SK-N-MC (cell line): ENCODE results near the gene CDH18.

ENCODE experiments used
- DNase-seq: peaks from one replicate; pipeline ENCODE4 v3.0.0-alpha.2; 2011; ENCODE audit warnings: low read depth, low spot score
- H3K27ac ChIP-seq: fragments of 200-600 bp; sonication (generic); 2 replicates; pipeline ENCODE4 v1.5.1; 2016; ENCODE audit warnings: mixed run types
- H3K36me3 ChIP-seq: fragments of 200-600 bp; sonication (generic); 2 replicates; pipeline ENCODE4 v1.6.1; 2017; ENCODE audit warnings: antibody characterized with exemption, low read length, mixed read lengths; ENCODE audit not compliant: insufficient read depth
- H3K4me3 ChIP-seq: fragments of 200-600 bp; sonication (generic); 2 replicates; pipeline ENCODE4 v1.5.1; 2016
- H3K9ac ChIP-seq: fragments of 200-600 bp; sonication (generic); 2 replicates; pipeline ENCODE4 v1.8.0; 2017; ENCODE audit warnings: mixed run types, mixed read lengths; ENCODE audit not compliant: insufficient read length
- H3K9me3 ChIP-seq: fragments of 200-600 bp; sonication (generic); 2 replicates; pipeline ENCODE4 v1.6.1; 2017; ENCODE audit warnings: low read depth, mild to moderate bottlenecking, antibody characterized with exemption, low read length, moderate library complexity, mixed read lengths
- EZH2 ChIP-seq: fragments of 200-600 bp; sonication (generic); IDR thresholded peaks from one replicate; pipeline ENCODE4 v1.6.1; 2017; ENCODE audit warnings: antibody characterized with exemption
- FOXP2 ChIP-seq: optimal IDR thresholded peaks from 2 replicates; pipeline ENCODE3; 2011; ENCODE audit warnings: mild to moderate bottlenecking, moderate library complexity; ENCODE audit not compliant: insufficient read depth; ENCODE audit errors: extremely low read length, control extremely low read depth
- POLR2AphosphoS5 ChIP-seq: IDR thresholded peaks from 2 replicates; pipeline ENCODE4 v1.6.1; 2012; ENCODE audit warnings: mild to moderate bottlenecking, low read depth, low read length, borderline replicate concordance

Gene CDH18

GRCh38 chr5:19923742-19924141, 64.3 kb downstream of the CDH18 start:
- no peaks in the 10 kb centered on the region for H3K9me3 ChIP-seq

GRCh38 chr5:19920761-19921160, 67.2 kb downstream of the CDH18 start:
- H3K36me3 ChIP-seq, result no peaks in the 10 kb centered on the region
- no peak overlapping the region for H3K4me3 ChIP-seq
- DNase-seq, result no peak
- H3K9ac ChIP-seq, result no peak overlapping the region
- H3K27ac ChIP-seq, result no peak overlapping the region
- TF ChIP-seq EZH2, result no peak
- TF ChIP-seq POLR2AphosphoS5, result no peak
- no peak for TF ChIP-seq FOXP2
- no peaks in the 10 kb centered on the region for H3K9me3 ChIP-seq

More at GRCh38 chr5:19923742-19924141, 64.3 kb downstream of the CDH18 start:
- Histone ChIP-seq H3K9ac (no peak overlapping the region), H3K36me3 (no peaks in the 10 kb centered on the region), H3K27ac (no peak overlapping the region), H3K4me3 (no peak overlapping the region)
- no peak for DNase-seq
- TF ChIP-seq FOXP2, result no peak
- TF ChIP-seq EZH2, result no peak
- no peak for TF ChIP-seq POLR2AphosphoS5

GRCh38 chr5:19918780-19919179, 69.2 kb downstream of the CDH18 start:
- TF ChIP-seq EZH2, result no peak
- no peak for TF ChIP-seq FOXP2
- TF ChIP-seq POLR2AphosphoS5, result no peak
- H3K36me3 ChIP-seq, result no peaks in the 10 kb centered on the region
- no peaks in the 10 kb centered on the region for H3K9me3 ChIP-seq
- no peak overlapping the region for H3K4me3 ChIP-seq
- H3K9ac ChIP-seq, result no peak overlapping the region
- DNase-seq, result no peak
- no peak overlapping the region for H3K27ac ChIP-seq

- H3K4me3 ChIP-seq, result no peak overlapping the region
- DNase-seq, result no peak
- H3K9me3 ChIP-seq, result no peaks in the 10 kb centered on the region
- H3K27ac ChIP-seq, result no peak overlapping the region
- TF ChIP-seq FOXP2 (no peak), POLR2AphosphoS5 (no peak), EZH2 (no peak)
- H3K9ac ChIP-seq, result no peak overlapping the region
- no peaks in the 10 kb centered on the region for H3K36me3 ChIP-seq
These were observed 70.3 kb downstream of the CDH18 start for GRCh38 chr5:19917588-19918122.

- no peaks in the 10 kb centered on the region for H3K9me3 ChIP-seq
- TF ChIP-seq FOXP2 (no peak), EZH2 (no peak), POLR2AphosphoS5 (no peak)
- DNase-seq, result no peak
- H3K9ac ChIP-seq, result no peak overlapping the region
- no peak overlapping the region for H3K4me3 ChIP-seq
- no peak overlapping the region for H3K27ac ChIP-seq
- no peaks in the 10 kb centered on the region for H3K36me3 ChIP-seq
These were observed 77.9 kb downstream of the CDH18 start for GRCh38 chr5:19910136-19910535.

GRCh38 chr5:19904766-19905165, 83.2 kb downstream of the CDH18 start:
- Histone ChIP-seq H3K9ac (no peak overlapping the region), H3K9me3 (no peaks in the 10 kb centered on the region), H3K27ac (no peak overlapping the region), H3K36me3 (no peaks in the 10 kb centered on the region), H3K4me3 (no peak overlapping the region)
- DNase-seq, result no peak
- no peak for TF ChIP-seq FOXP2
- no peak for TF ChIP-seq EZH2
- no peak for TF ChIP-seq POLR2AphosphoS5

GRCh38 chr5:19903611-19904010, 84.4 kb downstream of the CDH18 start:
- Histone ChIP-seq H3K4me3 (no peak overlapping the region), H3K27ac (no peak overlapping the region), H3K36me3 (no peaks in the 10 kb centered on the region), H3K9ac (no peak overlapping the region), H3K9me3 (no peaks in the 10 kb centered on the region)
- TF ChIP-seq EZH2 (no peak), FOXP2 (no peak), POLR2AphosphoS5 (no peak)
- DNase-seq, result no peak

- Histone ChIP-seq H3K4me3 (no peak overlapping the region), H3K9me3 (no peaks in the 10 kb centered on the region), H3K27ac (no peak overlapping the region), H3K9ac (no peak overlapping the region), H3K36me3 (no peaks in the 10 kb centered on the region)
- TF ChIP-seq FOXP2 (no peak), POLR2AphosphoS5 (no peak), EZH2 (no peak)
- DNase-seq, result no peak
These were observed 85.6 kb downstream of the CDH18 start for GRCh38 chr5:19902316-19902934.

GRCh38 chr5:19900269-19900668, 87.7 kb downstream of the CDH18 start:
- no peak for DNase-seq
- TF ChIP-seq POLR2AphosphoS5 (no peak), EZH2 (no peak), FOXP2 (no peak)
- H3K36me3 ChIP-seq, result no peaks in the 10 kb centered on the region
- H3K9ac ChIP-seq, result no peak overlapping the region
- no peak overlapping the region for H3K4me3 ChIP-seq
- no peaks in the 10 kb centered on the region for H3K9me3 ChIP-seq
- no peak overlapping the region for H3K27ac ChIP-seq
